Stimulated activated naive CD8-positive, alpha-beta T cell treated with anti-CD3 and anti-CD28 coated beads, Interleukin-15, Interleukin-2, amounts not matched to agents 100 U/mL and 50 U/mL, for 24 hours (primary cell): ENCODE results near the gene ZRSR2.
A peak's percentile ranks its signal among the peaks of the same experiment; 100 is the strongest.
"Not testable (repeated sequence)": the region's sequence is repeated elsewhere in the genome, so short reads cannot be mapped to it uniquely, and the experiment has no call there.

ENCODE experiments used
- ATAC-seq: fragments of 150-1000 bp; cut with Tn5 transposase; one replicate; pipeline ENCODE4 v1.10.0; 2021
- DNase-seq: peaks from one replicate; pipeline ENCODE4 v3.0.0; 2021

Gene ZRSR2

GRCh38 chrX:15804563-15804962, 14.3 kb downstream of the ZRSR2 start:
- ATAC-seq (no peak), DNase-seq (no peak)

- no peak for DNase-seq
- no peak for ATAC-seq
Observed at GRCh38 chrX:15808254-15808653, 18.0 kb downstream of the ZRSR2 start.

GRCh38 chrX:15812192-15812938, 22.1 kb downstream of the ZRSR2 start:
- DNase-seq = no peak
- no peak for ATAC-seq

GRCh38 chrX:15813416-15813815, 23.1 kb downstream of the ZRSR2 start:
- no peak for ATAC-seq
- DNase-seq = no peak

GRCh38 chrX:15814771-15815365, 24.6 kb downstream of the ZRSR2 start:
- peak; percentile 29 for ATAC-seq
- DNase-seq = no peak

- DNase-seq = peak; percentile 26
Observed at GRCh38 chrX:15815779-15816437, 25.6 kb downstream of the ZRSR2 start.

GRCh38 chrX:15816438-15816809, 26.1 kb downstream of the ZRSR2 start:
- DNase-seq = no peak
- ATAC-seq = no peak

More at GRCh38 chrX:15815779-15816437, 25.6 kb downstream of the ZRSR2 start:
- peak; percentile 58 for ATAC-seq

- DNase-seq (peak; percentile 48), ATAC-seq (peak; percentile 74)
Observed at GRCh38 chrX:15816886-15817285, 26.6 kb downstream of the ZRSR2 start.

- ATAC-seq (peak; percentile 70), DNase-seq (peak; percentile 35)
Observed at GRCh38 chrX:15820106-15821073, 30.1 kb downstream of the ZRSR2 start.

GRCh38 chrX:15822922-15823321, 32.6 kb downstream of the ZRSR2 start:
- no peak for DNase-seq

GRCh38 chrX:15825936-15826335, 35.7 kb downstream of the ZRSR2 start:
- DNase-seq (no peak), ATAC-seq (no peak)

More at GRCh38 chrX:15822922-15823321, 32.6 kb downstream of the ZRSR2 start:
- ATAC-seq = no peak

- no peak for DNase-seq
- ATAC-seq = no peak
Observed at GRCh38 chrX:15829217-15829616, 38.9 kb downstream of the ZRSR2 start.

- DNase-seq, ATAC-seq: not testable (repeated sequence)
Observed at GRCh38 chrX:15831347-15831746, 41.1 kb downstream of the ZRSR2 start.

GRCh38 chrX:15834053-15834452, 43.8 kb downstream of the ZRSR2 start:
- no peak for ATAC-seq

GRCh38 chrX:15834827-15835595, 44.7 kb downstream of the ZRSR2 start:
- no peak for DNase-seq
- no peak for ATAC-seq

More at GRCh38 chrX:15834053-15834452, 43.8 kb downstream of the ZRSR2 start:
- DNase-seq = no peak

GRCh38 chrX:15838017-15838416, 47.7 kb downstream of the ZRSR2 start:
- peak; percentile 9 for DNase-seq
- peak; percentile 40 for ATAC-seq

- ATAC-seq (no peak), DNase-seq (no peak)
Observed at GRCh38 chrX:15841853-15842516, 51.7 kb downstream of the ZRSR2 start.

- DNase-seq (no peak), ATAC-seq (no peak)
Observed at GRCh38 chrX:15843960-15844359, 53.7 kb downstream of the ZRSR2 start.

- ATAC-seq (no peak), DNase-seq (no peak)
Observed at GRCh38 chrX:15848576-15848975, 58.3 kb downstream of the ZRSR2 start.

GRCh38 chrX:15849555-15849954, 59.3 kb downstream of the ZRSR2 start:
- ATAC-seq (no peak), DNase-seq (no peak)
